Activated CD8-positive, alpha-beta memory T cell treated with anti-CD3 and anti-CD28 coated beads, Interleukin-2, amount 50 U/mL, for 24 hours (primary cell): ENCODE results near the gene ALDH4A1.
"Not testable (repeated sequence)": the region's sequence is repeated elsewhere in the genome, so short reads cannot be mapped to it uniquely, and the experiment has no call there.

ENCODE experiments used
- DNase-seq: peaks from one replicate; pipeline ENCODE4 v3.0.0-alpha.2; 2020; ENCODE audit errors: extremely low read depth

The ALDH4A1 gene

GRCh38 chr1:18900303-18900841, 2.0 kb downstream of the ALDH4A1 start:
- DNase-seq: no peak

DNA sequence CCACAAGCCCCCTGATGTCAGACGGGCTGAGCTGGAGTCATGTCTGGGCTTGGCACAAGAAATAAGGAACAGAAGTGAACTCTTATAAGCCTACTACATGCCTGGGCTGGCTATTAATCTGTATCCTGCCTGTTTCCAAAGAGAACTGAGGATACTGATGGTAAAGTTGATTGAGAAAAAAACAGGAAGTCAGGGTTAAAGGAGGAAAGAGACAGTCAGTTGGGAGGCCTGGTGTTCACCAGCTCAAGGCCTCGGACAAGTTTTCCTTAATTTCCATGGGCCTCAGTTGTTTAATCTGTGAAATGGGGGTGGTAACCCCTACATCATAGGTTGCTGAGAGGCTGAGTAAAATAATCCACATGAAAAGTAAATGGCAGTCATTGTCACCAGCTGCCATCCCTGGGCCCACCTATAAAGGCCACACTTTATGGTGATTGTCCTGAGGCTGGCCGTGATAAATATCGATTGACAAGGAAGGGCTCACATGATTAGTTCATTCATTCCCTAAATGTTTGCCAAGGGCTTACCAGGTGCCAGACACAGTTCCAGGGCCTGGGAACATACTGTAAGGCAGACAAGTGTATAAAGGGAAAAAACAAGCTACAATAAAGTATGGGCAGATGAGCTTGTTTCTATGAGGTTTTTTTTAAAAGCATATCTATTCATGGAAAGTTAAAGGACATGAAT, 2.8 kb downstream of the ALDH4A1 start:
- DNase-seq: no peak

DNA sequence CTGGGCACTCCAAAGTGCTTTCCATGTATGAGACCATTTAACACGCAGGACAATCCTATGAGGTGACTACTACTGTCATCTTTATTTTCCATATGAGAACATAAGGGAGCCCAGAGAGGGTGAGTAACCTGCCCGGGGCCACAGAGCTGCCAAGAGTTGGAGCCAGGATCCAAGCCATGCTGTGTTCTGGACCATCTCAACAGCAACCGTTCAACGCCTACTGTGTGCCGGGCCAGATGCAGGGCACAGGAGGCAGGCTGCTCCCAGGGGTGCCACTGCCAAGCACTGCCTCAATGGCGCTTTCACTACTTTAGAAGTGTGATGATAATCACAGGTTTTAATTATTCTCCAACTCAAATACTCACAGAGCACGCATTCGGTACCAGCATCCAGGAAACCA, 3.8 kb downstream of the ALDH4A1 start:
- DNase-seq: no peak

DNA sequence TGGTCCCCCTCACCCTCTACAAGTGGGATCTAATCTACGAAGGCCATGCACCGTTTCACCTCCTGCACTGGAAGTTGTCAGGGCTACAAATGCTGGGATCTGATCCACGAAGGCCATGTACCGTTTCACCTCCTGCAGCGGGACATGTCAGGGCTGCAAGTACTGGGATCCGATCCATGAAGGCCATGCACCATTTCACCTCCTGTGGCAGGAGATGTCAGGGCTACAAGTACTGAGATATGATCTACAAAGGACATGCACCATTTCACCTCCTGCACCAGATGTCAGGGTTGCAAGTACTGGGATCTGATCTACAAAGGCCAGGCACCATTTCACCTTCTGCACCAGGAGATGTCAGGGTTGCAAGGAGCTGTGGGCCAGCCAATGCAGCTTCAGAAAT, 7.0 kb downstream of the ALDH4A1 start:
- no peak for DNase-seq

DNA sequence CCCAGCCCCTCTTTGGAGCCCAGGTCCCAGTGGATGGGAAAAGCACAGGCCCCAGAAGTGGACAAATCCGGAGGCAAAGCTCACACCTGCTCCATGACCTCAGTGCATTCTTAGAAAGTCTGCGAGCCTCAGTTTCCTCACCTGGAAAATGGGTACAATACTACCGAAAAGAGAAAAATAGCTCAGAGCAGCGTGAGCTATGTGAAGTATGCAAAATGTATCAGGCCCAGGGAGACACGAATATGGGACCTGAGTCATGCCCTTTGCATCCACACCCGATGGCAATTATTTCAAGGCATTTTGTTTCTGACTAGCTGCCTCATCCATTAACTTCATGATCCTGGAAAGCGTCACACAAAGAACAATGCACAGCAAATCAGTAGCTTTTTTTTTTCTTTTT, 9.2 kb downstream of the ALDH4A1 start:
- no peak for DNase-seq

- not testable (repeated sequence) for DNase-seq
These were observed 10.5 kb downstream of the ALDH4A1 start for GRCh38 chr1:18891858-18892257.

DNA sequence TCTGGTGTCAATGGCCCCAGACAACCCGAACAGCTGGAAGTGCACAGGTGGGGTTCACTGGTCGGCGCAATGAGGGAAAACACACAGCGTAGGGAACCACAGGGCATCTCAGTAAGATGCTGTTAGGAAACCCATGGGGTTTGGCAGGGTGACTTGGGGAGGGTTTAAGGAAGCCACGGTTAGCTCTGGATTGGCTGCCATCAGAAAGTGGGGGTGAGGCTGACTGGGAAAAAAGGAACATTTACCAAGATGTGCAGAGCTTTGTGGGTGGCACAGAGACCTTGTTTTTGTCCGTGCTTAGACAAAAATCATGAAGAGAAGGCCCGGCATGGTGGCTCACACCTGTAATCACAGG, 11.0 kb downstream of the ALDH4A1 start:
- DNase-seq: no peak

GRCh38 chr1:18890706-18891425, 11.5 kb downstream of the ALDH4A1 start:
- DNase-seq: no peak

DNA sequence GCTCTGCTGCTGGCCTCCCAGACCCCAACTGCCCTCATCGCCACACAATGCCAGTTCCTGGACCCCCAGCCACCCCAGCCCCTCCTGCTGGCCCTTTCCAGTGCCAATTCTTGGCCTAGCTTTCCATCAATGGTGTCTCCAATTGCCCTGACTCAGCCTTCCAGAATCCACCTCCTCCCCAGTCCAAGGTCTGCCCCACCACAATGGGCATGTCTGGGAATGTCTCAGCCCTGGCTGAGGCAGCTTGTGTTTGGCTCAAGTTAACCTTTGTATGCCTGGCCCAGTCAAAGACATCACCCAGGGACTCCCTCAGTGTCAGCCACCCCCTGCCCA, 16.4 kb downstream of the ALDH4A1 start:
- no peak for DNase-seq

GRCh38 chr1:18885311-18886002, 16.9 kb downstream of the ALDH4A1 start:
- no peak for DNase-seq

DNA sequence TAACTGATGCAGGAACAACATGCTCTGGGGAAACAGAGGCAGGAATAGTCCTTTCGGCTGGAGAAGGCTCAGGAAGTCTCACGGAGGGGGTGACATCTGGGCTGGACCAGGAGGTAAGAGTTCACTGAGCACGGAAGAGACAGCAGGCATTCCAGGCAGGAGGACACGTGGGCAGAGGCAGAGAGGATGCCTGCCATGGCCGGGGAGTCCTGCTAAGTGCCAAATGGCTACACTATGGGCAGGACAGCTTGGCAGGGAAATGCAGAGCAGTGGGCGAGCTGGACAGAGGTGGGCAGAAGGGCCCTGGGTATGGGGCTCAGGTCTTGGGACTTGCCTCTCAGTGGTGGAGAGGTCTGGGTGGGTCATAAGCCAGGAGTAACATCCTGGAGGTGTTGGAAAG, 17.6 kb downstream of the ALDH4A1 start:
- DNase-seq: no peak

DNA sequence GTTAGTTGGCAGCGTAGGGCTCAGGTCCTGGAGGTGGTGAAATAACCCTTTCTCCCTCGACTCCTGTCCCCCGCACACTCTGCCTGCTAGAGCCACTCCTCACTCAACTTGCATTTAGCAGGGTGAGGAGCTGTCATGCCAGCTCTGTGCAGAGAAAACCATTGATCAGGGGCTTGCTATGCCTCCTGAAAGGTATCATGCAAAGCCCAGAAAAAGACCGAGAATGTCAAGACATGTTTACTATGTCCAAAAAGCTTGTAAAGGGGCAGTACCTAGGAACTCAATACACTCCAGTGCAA, 18.0 kb downstream of the ALDH4A1 start:
- no peak for DNase-seq

DNA sequence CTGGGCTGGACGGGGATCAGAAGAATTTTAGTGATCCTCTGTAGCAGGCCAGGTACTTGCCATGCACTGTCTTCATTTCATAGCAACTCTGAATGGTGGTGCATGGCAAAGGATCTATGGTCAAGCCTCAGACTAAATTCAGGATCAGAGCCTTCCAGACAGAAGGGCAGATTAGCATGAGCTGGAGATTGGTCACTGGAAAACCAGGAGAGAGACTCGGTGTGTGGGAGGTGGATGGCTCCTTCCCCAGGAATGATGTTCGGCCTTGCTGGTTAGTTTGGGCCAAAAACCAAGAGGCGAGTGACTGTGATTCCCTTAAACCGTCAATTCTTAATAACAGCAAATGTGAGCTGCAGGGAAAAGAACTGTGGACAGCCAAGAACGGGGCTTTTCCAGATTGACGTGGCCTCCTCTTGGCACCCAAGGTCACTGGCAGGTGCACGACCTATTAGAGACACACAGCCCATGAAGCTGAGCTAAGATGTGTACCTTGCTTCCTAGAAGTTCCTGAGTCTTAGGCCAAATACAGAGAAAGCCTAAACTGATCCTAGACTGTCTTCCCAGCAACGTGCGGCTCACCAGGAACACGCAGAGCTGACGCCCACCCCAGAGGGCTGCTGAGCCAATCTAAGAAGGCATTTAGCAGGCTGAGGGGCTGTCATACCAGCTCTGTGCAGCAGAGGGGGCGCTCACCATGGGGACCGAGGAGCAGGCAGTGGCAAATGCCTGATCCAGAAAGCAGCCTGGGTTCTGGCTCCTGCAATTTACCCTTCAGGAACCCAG, 18.5 kb downstream of the ALDH4A1 start:
- DNase-seq: peak; percentile 40

DNA sequence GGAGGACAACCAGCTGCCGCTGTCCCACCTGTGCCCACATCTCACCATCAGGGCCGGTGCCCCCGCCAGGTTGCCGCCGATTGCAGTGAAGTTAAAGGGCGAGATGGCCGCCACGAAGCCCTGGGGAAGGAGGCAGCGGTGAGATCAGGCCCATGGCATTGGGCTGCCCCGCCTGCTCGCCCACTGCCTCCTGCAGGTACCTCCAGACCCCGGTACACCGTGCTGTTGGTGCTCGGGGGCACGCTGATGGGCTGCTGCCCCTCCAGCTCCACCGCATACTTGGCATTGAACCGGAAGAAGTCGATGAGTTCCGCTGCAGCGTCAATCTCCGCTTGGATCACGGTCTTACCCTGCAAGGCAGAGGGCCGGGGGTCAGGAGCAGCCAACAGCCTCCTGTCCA, 19.3 kb downstream of the ALDH4A1 start:
- no peak for DNase-seq

DNA sequence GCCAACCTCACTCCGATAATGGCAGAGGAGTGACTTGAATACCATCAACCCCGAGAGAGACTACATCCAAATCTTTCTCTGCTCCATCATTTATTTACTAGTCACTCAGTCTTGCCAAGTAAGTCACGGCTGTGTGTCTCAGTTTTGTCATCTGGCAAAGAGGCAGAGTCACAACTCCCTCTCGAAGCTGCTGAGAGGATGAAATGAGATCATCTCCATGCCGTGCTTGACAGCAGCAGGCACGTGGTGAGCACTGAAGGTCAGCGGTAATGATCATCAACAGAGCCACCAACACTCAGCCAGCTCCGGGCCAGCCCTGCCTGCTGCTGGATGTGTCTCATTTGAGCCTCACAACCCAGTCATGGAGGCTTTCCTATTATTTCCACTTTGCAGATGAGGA, 19.9 kb downstream of the ALDH4A1 start:
- no peak for DNase-seq

- no peak for DNase-seq
These were observed 20.5 kb downstream of the ALDH4A1 start for GRCh38 chr1:18881642-18882431.

- DNase-seq: no peak
These were observed 21.2 kb downstream of the ALDH4A1 start for GRCh38 chr1:18881164-18881563.

- no peak for DNase-seq
These were observed 21.8 kb downstream of the ALDH4A1 start for GRCh38 chr1:18880585-18880984.

DNA sequence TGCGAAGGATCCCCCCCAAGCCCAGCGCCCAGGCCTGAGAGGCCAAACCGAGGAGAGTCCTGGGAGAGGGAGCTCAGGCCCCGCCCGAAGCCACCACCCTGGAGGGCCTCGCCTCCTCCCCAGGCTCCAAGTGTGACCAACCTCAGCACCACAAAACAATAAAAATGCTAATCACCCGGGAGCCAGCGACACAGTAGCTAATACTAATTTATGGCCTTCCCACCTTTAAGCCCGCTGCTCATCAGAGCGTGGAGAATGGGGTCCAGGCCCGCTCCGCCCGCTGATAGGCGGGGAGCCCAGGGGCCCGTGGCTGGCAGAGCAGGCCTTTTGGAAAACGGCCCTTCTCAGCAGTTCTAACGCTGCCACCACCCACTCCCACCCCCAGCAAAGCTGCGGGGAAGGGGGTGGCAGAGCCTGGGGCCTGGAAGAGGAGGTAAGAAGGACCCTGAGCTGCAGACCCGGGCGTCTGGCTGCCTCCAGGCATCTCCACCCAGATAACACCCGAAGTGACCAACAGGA, 22.5 kb downstream of the ALDH4A1 start:
- DNase-seq: no peak

DNA sequence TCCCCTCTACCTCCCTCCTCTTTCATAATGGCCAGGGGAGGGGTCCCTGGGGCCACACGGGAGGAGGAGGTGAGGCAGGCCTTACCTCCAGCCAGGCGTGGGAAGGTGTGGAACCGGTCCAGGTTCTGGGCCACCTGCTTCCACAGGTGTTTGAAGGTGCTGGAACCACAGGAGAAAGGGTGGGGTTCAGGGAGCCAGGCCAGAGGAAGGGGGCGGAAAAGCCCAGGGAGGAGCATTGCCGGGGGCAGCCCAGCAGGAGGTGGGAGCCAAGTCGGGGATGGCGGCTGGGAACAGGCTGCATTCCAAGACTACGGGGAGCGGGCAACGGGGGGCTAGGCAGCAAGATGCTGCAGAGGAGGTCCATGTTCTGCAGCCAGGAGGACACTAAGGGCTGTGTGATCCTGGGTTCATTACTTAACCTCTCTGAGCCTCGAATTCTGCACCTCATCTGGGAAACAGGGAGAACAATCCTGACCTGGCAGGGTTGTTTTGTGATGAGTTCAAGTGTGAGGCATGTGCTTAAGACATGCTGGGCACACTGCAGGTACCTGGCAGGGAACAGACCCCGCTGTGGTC, 23.1 kb downstream of the ALDH4A1 start:
- no peak for DNase-seq
